Measurements from ENCODE around the gene MUL1. TPM values are rescaled to one million over a fixed set of nuclear protein-coding genes. Genes with fewer than 3 reads are reported as not detected.

MUL1 gene
- total RNA-seq, 1 experiment from 2014 or later: 23.4 TPM

DNA sequence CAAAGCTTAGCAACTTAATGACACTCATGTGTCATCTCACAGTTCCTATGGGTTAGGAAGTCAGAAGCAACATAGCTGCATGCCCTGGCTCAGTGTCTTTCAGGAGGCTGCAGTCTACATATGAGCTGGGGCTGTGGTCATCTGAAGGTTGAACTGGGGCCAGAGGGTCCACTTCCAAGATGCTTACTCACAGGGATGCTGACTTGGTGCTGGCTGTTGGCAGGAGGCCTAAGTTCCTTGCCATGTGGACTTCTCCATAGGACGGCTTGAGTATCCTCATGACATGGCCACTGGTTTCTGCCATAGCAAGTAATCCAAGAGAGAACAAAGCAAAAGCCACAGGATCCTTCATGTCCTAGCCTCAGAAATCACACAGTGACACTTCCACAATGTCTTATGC lies 32.3 kb upstream of the MUL1 start:
- intact Hi-C loops (cut with micrococcal nuclease): no loop called here
- H3K4me1 Mint-ChIP-seq (ENCODE audit: insufficient read depth, unreplicated experiment): no peaks in the 10 kb centered on the region
- no peaks in the 10 kb centered on the region for H3K9me3 Mint-ChIP-seq (ENCODE audit: unreplicated experiment)
- H3K27ac Mint-ChIP-seq (ENCODE audit: low read depth, unreplicated experiment): no peak overlapping the region
- H3K4me3 Mint-ChIP-seq (ENCODE audit: unreplicated experiment): no peak overlapping the region
- no peaks in the 10 kb centered on the region for H3K36me3 Mint-ChIP-seq (ENCODE audit: insufficient read depth, unreplicated experiment)
- ChIA-PET CTCF (interaction anchor here (0.5 to 1.3 kb wide), 3 partner anchors 93 to 258 kb away, joined by 3 to 6 read pairs (median 3); partner anchors contain the start of gene PINK1), POLR2A (no interaction called here)
- peaks cover 57% of the 10 kb centered on the region for H3K27me3 Mint-ChIP-seq (ENCODE audit: insufficient read depth, unreplicated experiment)
- no peak for DNase-seq (ENCODE audit: unreplicated experiment)
- TF ChIP-seq CTCF (IDR thresholded peaks at IDR 0.05; ENCODE audit: unreplicated experiment): no peak
- BruUV-seq (replicated peaks): no TSS peak

DNA sequence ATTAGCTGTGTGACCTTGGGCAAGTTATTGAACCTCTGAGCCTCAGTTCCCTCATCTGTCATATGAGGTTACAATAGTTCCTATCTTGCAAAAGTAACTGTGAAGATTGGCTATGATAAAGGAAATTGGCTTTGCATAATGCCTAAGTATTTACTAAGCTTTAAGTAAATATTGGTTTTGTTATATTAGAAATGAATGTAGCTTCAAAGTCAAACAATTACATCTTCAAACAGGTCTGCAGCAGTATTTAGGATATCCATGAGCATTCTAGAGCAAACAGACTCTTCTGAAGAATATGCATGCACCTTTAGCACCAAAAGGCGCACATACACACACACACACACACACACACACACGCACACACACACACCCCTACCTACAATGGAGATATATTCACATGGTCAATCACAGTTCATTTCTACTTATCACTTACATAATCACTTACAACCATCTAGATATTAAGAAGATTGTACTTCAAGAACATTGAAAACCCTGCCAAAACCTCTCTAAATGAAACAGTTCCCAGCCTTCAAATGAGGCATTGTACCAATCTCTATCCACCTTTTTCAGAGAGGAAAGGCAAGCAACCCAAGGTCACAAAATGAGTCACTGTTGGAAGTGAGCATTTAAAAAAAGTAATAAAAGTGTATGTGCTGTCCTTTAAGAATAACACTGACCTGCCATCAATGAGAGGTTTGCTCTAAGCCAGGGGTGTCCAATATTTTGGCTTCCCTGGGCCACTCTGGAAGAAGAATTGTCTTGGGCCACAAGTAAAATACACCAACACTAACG lies 31.0 kb upstream of the MUL1 start:
- Mint-ChIP-seq H3K36me3 (ENCODE audit: insufficient read depth, unreplicated experiment) (no peaks in the 10 kb centered on the region), H3K27me3 (ENCODE audit: insufficient read depth, unreplicated experiment) (peaks cover 57% of the 10 kb centered on the region), H3K4me3 (ENCODE audit: unreplicated experiment) (no peak overlapping the region), H3K4me1 (ENCODE audit: insufficient read depth, unreplicated experiment) (no peaks in the 10 kb centered on the region), H3K27ac (ENCODE audit: low read depth, unreplicated experiment) (no peak overlapping the region), H3K9me3 (ENCODE audit: unreplicated experiment) (no peaks in the 10 kb centered on the region)
- TF ChIP-seq CTCF (IDR thresholded peaks at IDR 0.05; ENCODE audit: unreplicated experiment): no peak
- ChIA-PET CTCF (interaction anchor here (0.6 to 1.1 kb wide), 3 partner anchors 94 to 1148 kb away, joined by 3 to 4 read pairs (median 3); partner anchors contain the start of gene PINK1), POLR2A (interaction anchor here (1.0 to 1.2 kb wide), 2 partner anchors 13 to 15 kb away, joined by 3 to 4 read pairs; no protein-coding TSS in a partner anchor)
- intact Hi-C loops (cut with micrococcal nuclease): no loop called here
- no peak for DNase-seq (ENCODE audit: unreplicated experiment)
- no TSS peak for BruUV-seq (replicated peaks)

DNA sequence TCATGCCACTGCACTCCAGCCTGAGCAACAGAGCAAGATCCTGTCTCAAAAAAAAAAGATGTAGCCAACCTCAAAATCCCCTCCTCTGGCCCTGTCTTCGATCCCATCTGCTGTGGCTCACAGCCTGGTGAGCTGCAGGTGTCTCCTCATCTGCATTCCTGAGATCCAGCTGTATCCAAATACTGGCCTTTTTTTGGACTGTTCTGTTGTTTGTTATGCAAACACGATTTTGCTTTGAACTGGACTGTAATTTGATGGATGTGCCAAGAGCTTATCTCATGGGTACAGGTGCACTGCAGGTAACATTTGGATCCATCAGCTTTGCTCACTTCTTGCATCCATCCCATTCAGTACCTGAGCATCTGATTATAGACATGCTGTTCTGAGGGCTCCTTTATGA lies 30.3 kb upstream of the MUL1 start:
- no peaks in the 10 kb centered on the region for H3K36me3 Mint-ChIP-seq (ENCODE audit: insufficient read depth, unreplicated experiment)
- ChIA-PET POLR2A (interaction anchor here (1.2 kb wide), 1 partner anchor 15 kb away, joined by 4 read pairs; no protein-coding TSS in a partner anchor), CTCF (interaction anchor here (1.0 to 1.1 kb wide), 2 partner anchors 95 to 628 kb away, joined by 3 to 4 read pairs; partner anchors contain the start of gene PINK1)
- no peak for DNase-seq (ENCODE audit: unreplicated experiment)
- intact Hi-C loops (cut with micrococcal nuclease): no loop called here
- no peak for TF ChIP-seq CTCF (IDR thresholded peaks at IDR 0.05; ENCODE audit: unreplicated experiment)
- no peak overlapping the region for H3K4me3 Mint-ChIP-seq (ENCODE audit: unreplicated experiment)
- no peaks in the 10 kb centered on the region for H3K9me3 Mint-ChIP-seq (ENCODE audit: unreplicated experiment)
- peaks cover 57% of the 10 kb centered on the region for H3K27me3 Mint-ChIP-seq (ENCODE audit: insufficient read depth, unreplicated experiment)
- H3K27ac Mint-ChIP-seq (ENCODE audit: low read depth, unreplicated experiment): no peak overlapping the region
- no TSS peak for BruUV-seq (replicated peaks)
- no peaks in the 10 kb centered on the region for H3K4me1 Mint-ChIP-seq (ENCODE audit: insufficient read depth, unreplicated experiment)

- no peaks in the 10 kb centered on the region for H3K4me1 Mint-ChIP-seq (ENCODE audit: insufficient read depth, unreplicated experiment)
- BruUV-seq (replicated peaks): no TSS peak
- CTCF ChIA-PET: interaction anchor here (0.6 to 2.0 kb wide), 6 partner anchors 8 to 383 kb away, joined by 3 to 8 read pairs (median 3); no protein-coding TSS in a partner anchor
- no peak for TF ChIP-seq CTCF (IDR thresholded peaks at IDR 0.05; ENCODE audit: unreplicated experiment)
- no peak overlapping the region for H3K27ac Mint-ChIP-seq (ENCODE audit: low read depth, unreplicated experiment)
- DNase-seq (ENCODE audit: unreplicated experiment): no peak
- peaks cover 60% of the 10 kb centered on the region for H3K27me3 Mint-ChIP-seq (ENCODE audit: insufficient read depth, unreplicated experiment)
- H3K9me3 Mint-ChIP-seq (ENCODE audit: unreplicated experiment): no peaks in the 10 kb centered on the region
- POLR2A ChIA-PET: no interaction called here
- intact Hi-C loops (cut with micrococcal nuclease): no loop called here
- H3K36me3 Mint-ChIP-seq (ENCODE audit: insufficient read depth, unreplicated experiment): no peaks in the 10 kb centered on the region
- no peak overlapping the region for H3K4me3 Mint-ChIP-seq (ENCODE audit: unreplicated experiment)
Measured at GRCh38 chr1:20534659-20535417, 26.9 kb upstream of the MUL1 start.
